ENCODE data around the gene ZNF469. TPM values are rescaled to one million over a fixed set of nuclear protein-coding genes. Genes with fewer than 3 reads are reported as not detected.
"Not testable (repeated sequence)": the region's sequence is repeated elsewhere in the genome, so short reads cannot be mapped to it uniquely, and the experiment has no call there.

ZNF469 gene
- total RNA-seq, 4 donors from 2014 or later, result 0.87 to 1.8 (median 1.1) TPM

GRCh38 chr16:88407807-88408206 is 25.0 kb downstream of the ZNF469 start:
- no peak for TF ChIP-seq POLR2A (IDR thresholded peaks at IDR 0.05)
- TF ChIP-seq EP300 (IDR thresholded peaks at IDR 0.05), result no peak
- no peak for TF ChIP-seq CTCF (IDR thresholded peaks at IDR 0.05)
- H3K4me3 ChIP-seq, result no peak overlapping the region
- WGBS, 2 donors, result 88% methylated on average over 4 to 5 of the region's 5 CpGs
- H3K4me1 ChIP-seq, result peaks cover 0 to 22% (median 0%) of the 10 kb centered on the region in 4 donors
- H3K27me3 ChIP-seq, result peaks cover 0 to 4% of the 10 kb centered on the region in 2 donors
- no peaks in the 10 kb centered on the region for H3K36me3 ChIP-seq
- DNase-seq (ENCODE audit: low spot score in 2 of 2), result no peak
- no peaks in the 10 kb centered on the region for H3K9me3 ChIP-seq
- H3K27ac ChIP-seq, result no peak overlapping the region

- Histone ChIP-seq H3K4me1 (peaks cover 0 to 22% (median 0%) of the 10 kb centered on the region in 4 donors), H3K27ac (no peak overlapping the region), H3K36me3 (no peaks in the 10 kb centered on the region), H3K4me3 (no peak overlapping the region), H3K27me3 (peaks cover 0 to 4% of the 10 kb centered on the region in 2 donors), H3K9me3 (no peaks in the 10 kb centered on the region)
- WGBS, 2 donors, result 51 to 57% methylated on average over 13 to 15 of the region's 15 CpGs
- no peak for DNase-seq (ENCODE audit: low spot score in 2 of 2)
- TF ChIP-seq CTCF (IDR thresholded peaks at IDR 0.05) (no peak), POLR2A (IDR thresholded peaks at IDR 0.05) (no peak), EP300 (IDR thresholded peaks at IDR 0.05) (no peak)
Observed at GRCh38 chr16:88408561-88409142, 25.9 kb downstream of the ZNF469 start.

- Histone ChIP-seq H3K36me3 (no peaks in the 10 kb centered on the region), H3K4me3 (no peak overlapping the region), H3K27me3 (peaks cover 0 to 2% of the 10 kb centered on the region in 2 donors), H3K9me3 (no peaks in the 10 kb centered on the region), H3K27ac (no peak overlapping the region), H3K4me1 (peaks cover 0 to 22% (median 0%) of the 10 kb centered on the region in 4 donors)
- no peak for DNase-seq (ENCODE audit: low spot score in 2 of 2)
- TF ChIP-seq EP300 (IDR thresholded peaks at IDR 0.05) (no peak), CTCF (IDR thresholded peaks at IDR 0.05) (no peak), POLR2A (IDR thresholded peaks at IDR 0.05) (no peak)
- WGBS, 2 donors, result 78 to 85% methylated on average over 23 to 28 of the region's 29 CpGs
Observed at GRCh38 chr16:88409296-88410065, 26.7 kb downstream of the ZNF469 start.

- H3K27me3 ChIP-seq; H3K9me3 ChIP-seq; DNase-seq (ENCODE audit: low spot score in 2 of 2); H3K36me3 ChIP-seq; H3K4me3 ChIP-seq; H3K27ac ChIP-seq: not testable (repeated sequence)
- WGBS, 2 donors, result 91 to 93% methylated on average over 28 of the region's 28 CpGs
- H3K4me1 ChIP-seq, result peaks cover 0 to 20% (median 0%) of the 10 kb centered on the region in 4 donors
Observed at GRCh38 chr16:88410297-88410968, 27.7 kb downstream of the ZNF469 start.

- Histone ChIP-seq H3K4me1 (peaks cover 0 to 5% (median 0%) of the 10 kb centered on the region in 4 donors), H3K4me3 (no peak overlapping the region), H3K27ac (no peak overlapping the region), H3K36me3 (no peaks in the 10 kb centered on the region), H3K27me3 (peaks cover 0 to under 1% of the 10 kb centered on the region in 2 donors), H3K9me3 (no peaks in the 10 kb centered on the region)
- no peak for DNase-seq (ENCODE audit: low spot score in 2 of 2)
- 87 to 89% methylated on average over 17 to 18 of the region's 18 CpGs for WGBS, 2 donors
- TF ChIP-seq CTCF (IDR thresholded peaks at IDR 0.05) (no peak), POLR2A (IDR thresholded peaks at IDR 0.05) (no peak), EP300 (IDR thresholded peaks at IDR 0.05) (no peak)
Observed at GRCh38 chr16:88411951-88412576, 29.3 kb downstream of the ZNF469 start.
